HepG2 (cell line): Measurements from ENCODE around the gene MRM1. TPM values are rescaled to one million over a fixed set of nuclear protein-coding genes. Genes with fewer than 3 reads are reported as not detected.

ENCODE experiments used
- NCOA1 ChIP-seq: sonication (generic); formaldehyde crosslinking; IDR thresholded peaks from 2 replicates; pipeline ENCODE4 v1.9.0; 2021; ENCODE audit warnings: missing genetic modification reagents
- PHF5A ChIP-seq: IDR thresholded peaks from one replicate; pipeline ENCODE4 v1.6.1; 2018; ENCODE audit warnings: low read depth, missing genetic modification reagents; ENCODE audit not compliant: unreplicated experiment
- ZIK1 ChIP-seq: sonication (generic); formaldehyde crosslinking; IDR thresholded peaks from 2 replicates; pipeline ENCODE4 v1.5.0; 2020; ENCODE audit warnings: mild to moderate bottlenecking, low read depth, missing genetic modification reagents, borderline replicate concordance
- ZMAT3 ChIP-seq: sonication (generic); formaldehyde crosslinking; conservative IDR thresholded peaks from 2 replicates; pipeline ENCODE4 v1.7.0; 2021; ENCODE audit warnings: missing genetic modification reagents
- ZNF441 ChIP-seq: sonication (generic); formaldehyde crosslinking; IDR thresholded peaks from 2 replicates; pipeline ENCODE4 v1.7.0; 2021; ENCODE audit warnings: missing genetic modification reagents, borderline replicate concordance
- ZNF569 ChIP-seq: sonication (generic); formaldehyde crosslinking; IDR thresholded peaks from 2 replicates; pipeline ENCODE4 v1.5.0; 2020; ENCODE audit warnings: mild to moderate bottlenecking, missing genetic modification reagents, moderate library complexity, borderline replicate concordance
- ZNF616 ChIP-seq: sonication (generic); formaldehyde crosslinking; IDR thresholded peaks from 2 replicates; pipeline ENCODE4 v1.5.0; 2020; ENCODE audit warnings: low read depth, mild to moderate bottlenecking, missing genetic modification reagents
- ZNF777 ChIP-seq: sonication (generic); formaldehyde crosslinking; IDR thresholded peaks from 2 replicates; pipeline ENCODE4 v1.4.0; 2020; ENCODE audit warnings: missing genetic modification reagents
- polyA plus RNA-seq, 8 experiments: library from polyadenylated mRNA; depleted of rRNA in 3 of 8; stranded (reverse) in 7 of 8; unstranded in 1 of 8; fragments of >200 nt; fragmentation: Illumina TruSeq in 4 of 8; extraction: Trizol in 4 of 8; gene quantifications; 2 replicates each; pipeline versions ENCODE4 v1.2.1 to v1.2.3, GENCODE V29; 2011 to 2016; ENCODE audit warnings: low read depth in 4 of 8, missing spikeins in 1 of 8, mixed read lengths in 1 of 8; ENCODE audit not compliant: insufficient read depth in 1 of 8
- total RNA-seq, 5 experiments: library from RNA; depleted of rRNA; stranded (reverse); fragments of >200 nt; fragmentation: Illumina TruSeq; extraction: Trizol; gene quantifications; 2 replicates each; pipeline ENCODE4 v1.2.3, GENCODE V29; 2016; ENCODE audit warnings: low read depth in 1 of 5
- TF ChIP-seq, protein P1 (sequence below): sonication (generic); formaldehyde crosslinking; IDR thresholded peaks from 2 replicates; pipeline ENCODE4 v1.4.0; 2020; ENCODE audit warnings: missing genetic modification reagents, borderline replicate concordance
- TF ChIP-seq, protein P2 (sequence below): sonication (generic); formaldehyde crosslinking; IDR thresholded peaks from 2 replicates; pipeline ENCODE4 v1.8.1; 2022; ENCODE audit warnings: low read depth, mild to moderate bottlenecking, missing genetic modification reagents
- TF ChIP-seq, protein P3 (sequence below): sonication (generic); formaldehyde crosslinking; IDR thresholded peaks from 2 replicates; pipeline ENCODE4 v1.5.1; 2020; ENCODE audit warnings: missing genetic modification reagents, mild to moderate bottlenecking, borderline replicate concordance
- TF ChIP-seq, protein P4 (sequence below): sonication (generic); formaldehyde crosslinking; IDR thresholded peaks from 2 replicates; pipeline ENCODE4 v1.4.0; 2020; ENCODE audit warnings: low read depth, missing genetic modification reagents
- TF ChIP-seq, protein P5 (sequence below): sonication (generic); formaldehyde crosslinking; IDR thresholded peaks from 2 replicates; pipeline ENCODE4 v1.4.0; 2020; ENCODE audit warnings: missing genetic modification reagents

MRM1 gene
- total and polyA plus RNA-seq, 2 of the 13 experiments (the other 11 are each of a cell fraction or from before 2014, with no cell fraction given) = 4.1 to 11.3 TPM

DNA sequence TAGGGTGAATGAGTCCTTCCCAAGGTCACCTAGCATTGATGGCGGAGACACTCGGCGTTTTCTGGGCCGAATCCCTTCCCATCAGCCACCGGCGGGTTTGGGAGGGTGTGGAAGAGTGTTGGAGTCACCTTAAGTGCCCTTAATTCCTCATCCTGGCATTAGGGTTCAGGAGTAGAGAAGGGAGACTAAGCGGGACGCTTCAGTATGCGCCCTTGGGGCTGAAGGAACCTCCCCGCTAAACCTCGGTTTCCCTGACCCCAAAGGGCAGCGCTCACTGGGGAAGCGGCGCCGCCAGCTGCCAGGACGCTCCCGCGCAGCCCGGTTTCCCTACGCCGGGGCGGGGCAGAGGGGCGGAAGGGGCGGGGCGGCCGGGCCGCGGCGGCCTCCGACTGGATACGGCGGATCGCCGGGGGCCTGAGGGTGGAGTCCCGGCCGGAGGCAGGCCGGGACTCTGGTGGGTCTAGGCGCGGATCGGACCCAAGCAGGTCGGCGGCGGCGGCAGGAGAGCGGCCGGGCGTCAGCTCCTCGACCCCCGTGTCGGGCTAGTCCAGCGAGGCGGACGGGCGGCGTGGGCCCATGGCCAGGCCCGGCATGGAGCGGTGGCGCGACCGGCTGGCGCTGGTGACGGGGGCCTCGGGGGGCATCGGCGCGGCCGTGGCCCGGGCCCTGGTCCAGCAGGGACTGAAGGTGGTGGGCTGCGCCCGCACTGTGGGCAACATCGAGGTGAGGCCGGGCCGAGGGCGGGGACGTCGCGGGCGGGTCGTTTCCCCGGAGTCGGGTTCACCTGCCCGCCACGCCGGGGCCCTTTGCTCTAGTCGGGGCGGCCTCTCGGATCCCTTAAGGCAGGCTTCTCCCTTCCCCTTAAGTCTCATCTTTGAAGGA lies 9.7 kb upstream of the MRM1 start, which contains the start of gene DHRS11 (continued):
- TF ChIP-seq, protein P1, sequence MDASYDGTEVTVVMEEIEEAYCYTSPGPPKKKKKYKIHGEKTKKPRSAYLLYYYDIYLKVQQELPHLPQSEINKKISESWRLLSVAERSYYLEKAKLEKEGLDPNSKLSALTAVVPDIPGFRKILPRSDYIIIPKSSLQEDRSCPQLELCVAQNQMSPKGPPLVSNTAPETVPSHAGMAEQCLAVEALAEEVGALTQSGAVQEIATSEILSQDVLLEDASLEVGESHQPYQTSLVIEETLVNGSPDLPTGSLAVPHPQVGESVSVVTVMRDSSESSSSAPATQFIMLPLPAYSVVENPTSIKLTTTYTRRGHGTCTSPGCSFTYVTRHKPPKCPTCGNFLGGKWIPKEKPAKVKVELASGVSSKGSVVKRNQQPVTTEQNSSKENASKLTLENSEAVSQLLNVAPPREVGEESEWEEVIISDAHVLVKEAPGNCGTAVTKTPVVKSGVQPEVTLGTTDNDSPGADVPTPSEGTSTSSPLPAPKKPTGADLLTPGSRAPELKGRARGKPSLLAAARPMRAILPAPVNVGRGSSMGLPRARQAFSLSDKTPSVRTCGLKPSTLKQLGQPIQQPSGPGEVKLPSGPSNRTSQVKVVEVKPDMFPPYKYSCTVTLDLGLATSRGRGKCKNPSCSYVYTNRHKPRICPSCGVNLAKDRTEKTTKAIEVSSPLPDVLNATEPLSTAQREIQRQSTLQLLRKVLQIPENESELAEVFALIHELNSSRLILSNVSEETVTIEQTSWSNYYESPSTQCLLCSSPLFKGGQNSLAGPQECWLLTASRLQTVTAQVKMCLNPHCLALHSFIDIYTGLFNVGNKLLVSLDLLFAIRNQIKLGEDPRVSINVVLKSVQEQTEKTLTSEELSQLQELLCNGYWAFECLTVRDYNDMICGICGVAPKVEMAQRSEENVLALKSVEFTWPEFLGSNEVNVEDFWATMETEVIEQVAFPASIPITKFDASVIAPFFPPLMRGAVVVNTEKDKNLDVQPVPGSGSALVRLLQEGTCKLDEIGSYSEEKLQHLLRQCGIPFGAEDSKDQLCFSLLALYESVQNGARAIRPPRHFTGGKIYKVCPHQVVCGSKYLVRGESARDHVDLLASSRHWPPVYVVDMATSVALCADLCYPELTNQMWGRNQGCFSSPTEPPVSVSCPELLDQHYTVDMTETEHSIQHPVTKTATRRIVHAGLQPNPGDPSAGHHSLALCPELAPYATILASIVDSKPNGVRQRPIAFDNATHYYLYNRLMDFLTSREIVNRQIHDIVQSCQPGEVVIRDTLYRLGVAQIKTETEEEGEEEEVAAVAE = no peak
- TF ChIP-seq, protein P2, sequence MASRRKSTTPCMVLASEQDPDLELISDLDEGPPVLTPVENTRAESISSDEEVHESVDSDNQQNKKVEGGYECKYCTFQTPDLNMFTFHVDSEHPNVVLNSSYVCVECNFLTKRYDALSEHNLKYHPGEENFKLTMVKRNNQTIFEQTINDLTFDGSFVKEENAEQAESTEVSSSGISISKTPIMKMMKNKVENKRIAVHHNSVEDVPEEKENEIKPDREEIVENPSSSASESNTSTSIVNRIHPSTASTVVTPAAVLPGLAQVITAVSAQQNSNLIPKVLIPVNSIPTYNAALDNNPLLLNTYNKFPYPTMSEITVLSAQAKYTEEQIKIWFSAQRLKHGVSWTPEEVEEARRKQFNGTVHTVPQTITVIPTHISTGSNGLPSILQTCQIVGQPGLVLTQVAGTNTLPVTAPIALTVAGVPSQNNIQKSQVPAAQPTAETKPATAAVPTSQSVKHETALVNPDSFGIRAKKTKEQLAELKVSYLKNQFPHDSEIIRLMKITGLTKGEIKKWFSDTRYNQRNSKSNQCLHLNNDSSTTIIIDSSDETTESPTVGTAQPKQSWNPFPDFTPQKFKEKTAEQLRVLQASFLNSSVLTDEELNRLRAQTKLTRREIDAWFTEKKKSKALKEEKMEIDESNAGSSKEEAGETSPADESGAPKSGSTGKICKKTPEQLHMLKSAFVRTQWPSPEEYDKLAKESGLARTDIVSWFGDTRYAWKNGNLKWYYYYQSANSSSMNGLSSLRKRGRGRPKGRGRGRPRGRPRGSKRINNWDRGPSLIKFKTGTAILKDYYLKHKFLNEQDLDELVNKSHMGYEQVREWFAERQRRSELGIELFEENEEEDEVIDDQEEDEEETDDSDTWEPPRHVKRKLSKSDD (CRISPR knock-in tag) = peak; percentile 17; the same call in 1 of the 2 replicates
- TF ChIP-seq, protein P3, sequence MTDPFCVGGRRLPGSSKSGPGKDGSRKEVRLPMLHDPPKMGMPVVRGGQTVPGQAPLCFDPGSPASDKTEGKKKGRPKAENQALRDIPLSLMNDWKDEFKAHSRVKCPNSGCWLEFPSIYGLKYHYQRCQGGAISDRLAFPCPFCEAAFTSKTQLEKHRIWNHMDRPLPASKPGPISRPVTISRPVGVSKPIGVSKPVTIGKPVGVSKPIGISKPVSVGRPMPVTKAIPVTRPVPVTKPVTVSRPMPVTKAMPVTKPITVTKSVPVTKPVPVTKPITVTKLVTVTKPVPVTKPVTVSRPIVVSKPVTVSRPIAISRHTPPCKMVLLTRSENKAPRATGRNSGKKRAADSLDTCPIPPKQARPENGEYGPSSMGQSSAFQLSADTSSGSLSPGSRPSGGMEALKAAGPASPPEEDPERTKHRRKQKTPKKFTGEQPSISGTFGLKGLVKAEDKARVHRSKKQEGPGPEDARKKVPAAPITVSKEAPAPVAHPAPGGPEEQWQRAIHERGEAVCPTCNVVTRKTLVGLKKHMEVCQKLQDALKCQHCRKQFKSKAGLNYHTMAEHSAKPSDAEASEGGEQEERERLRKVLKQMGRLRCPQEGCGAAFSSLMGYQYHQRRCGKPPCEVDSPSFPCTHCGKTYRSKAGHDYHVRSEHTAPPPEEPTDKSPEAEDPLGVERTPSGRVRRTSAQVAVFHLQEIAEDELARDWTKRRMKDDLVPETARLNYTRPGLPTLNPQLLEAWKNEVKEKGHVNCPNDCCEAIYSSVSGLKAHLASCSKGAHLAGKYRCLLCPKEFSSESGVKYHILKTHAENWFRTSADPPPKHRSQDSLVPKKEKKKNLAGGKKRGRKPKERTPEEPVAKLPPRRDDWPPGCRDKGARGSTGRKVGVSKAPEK (CRISPR knock-in tag) = no peak
- TF ChIP-seq ZNF569 (CRISPR knock-in tag) (no peak), ZNF616 (CRISPR knock-in tag) (no peak), ZNF441 (no peak), PHF5A (CRISPR knock-in tag) (no peak), ZIK1 (CRISPR knock-in tag) (no peak; the same call in 1 of the 2 replicates), ZMAT3 (CRISPR knock-in tag) (peak; percentile 64; the same call in 1 of the 2 replicates), NCOA1 (CRISPR knock-in tag) (no peak), ZNF777 (CRISPR knock-in tag) (peak; percentile 63)
- TF ChIP-seq, protein P4, sequence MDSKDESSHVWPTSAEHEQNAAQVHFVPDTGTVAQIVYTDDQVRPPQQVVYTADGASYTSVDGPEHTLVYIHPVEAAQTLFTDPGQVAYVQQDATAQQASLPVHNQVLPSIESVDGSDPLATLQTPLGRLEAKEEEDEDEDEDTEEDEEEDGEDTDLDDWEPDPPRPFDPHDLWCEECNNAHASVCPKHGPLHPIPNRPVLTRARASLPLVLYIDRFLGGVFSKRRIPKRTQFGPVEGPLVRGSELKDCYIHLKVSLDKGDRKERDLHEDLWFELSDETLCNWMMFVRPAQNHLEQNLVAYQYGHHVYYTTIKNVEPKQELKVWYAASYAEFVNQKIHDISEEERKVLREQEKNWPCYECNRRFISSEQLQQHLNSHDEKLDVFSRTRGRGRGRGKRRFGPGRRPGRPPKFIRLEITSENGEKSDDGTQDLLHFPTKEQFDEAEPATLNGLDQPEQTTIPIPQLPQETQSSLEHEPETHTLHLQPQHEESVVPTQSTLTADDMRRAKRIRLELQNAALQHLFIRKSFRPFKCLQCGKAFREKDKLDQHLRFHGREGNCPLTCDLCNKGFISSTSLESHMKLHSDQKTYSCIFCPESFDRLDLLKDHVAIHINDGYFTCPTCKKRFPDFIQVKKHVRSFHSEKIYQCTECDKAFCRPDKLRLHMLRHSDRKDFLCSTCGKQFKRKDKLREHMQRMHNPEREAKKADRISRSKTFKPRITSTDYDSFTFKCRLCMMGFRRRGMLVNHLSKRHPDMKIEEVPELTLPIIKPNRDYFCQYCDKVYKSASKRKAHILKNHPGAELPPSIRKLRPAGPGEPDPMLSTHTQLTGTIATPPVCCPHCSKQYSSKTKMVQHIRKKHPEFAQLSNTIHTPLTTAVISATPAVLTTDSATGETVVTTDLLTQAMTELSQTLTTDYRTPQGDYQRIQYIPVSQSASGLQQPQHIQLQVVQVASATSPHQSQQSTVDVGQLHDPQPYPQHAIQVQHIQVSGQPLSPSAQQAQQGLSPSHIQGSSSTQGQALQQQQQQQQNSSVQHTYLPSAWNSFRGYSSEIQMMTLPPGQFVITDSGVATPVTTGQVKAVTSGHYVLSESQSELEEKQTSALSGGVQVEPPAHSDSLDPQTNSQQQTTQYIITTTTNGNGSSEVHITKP (CRISPR knock-in tag) = no peak
- TF ChIP-seq, protein P5, sequence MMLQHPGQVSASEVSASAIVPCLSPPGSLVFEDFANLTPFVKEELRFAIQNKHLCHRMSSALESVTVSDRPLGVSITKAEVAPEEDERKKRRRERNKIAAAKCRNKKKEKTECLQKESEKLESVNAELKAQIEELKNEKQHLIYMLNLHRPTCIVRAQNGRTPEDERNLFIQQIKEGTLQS (CRISPR knock-in tag) = no peak
